ENCODE data around the gene C12orf60. TPM values are rescaled to one million over a fixed set of nuclear protein-coding genes. Genes with fewer than 3 reads are reported as not detected.

Gene C12orf60
- total RNA-seq, 1 experiment from 2014 or later: 1.9 TPM

- Histone ChIP-seq H3K79me2 (ENCODE audit: insufficient read depth, low read length) (no peaks in the 10 kb centered on the region; the same call in 1 of the 2 replicates), H2BK5ac (ENCODE audit: insufficient read length, low read length) (no peak overlapping the region), H3K9me3 (ENCODE audit: control insufficient read depth, low read depth, low read length) (no peaks in the 10 kb centered on the region), H3T11ph (ENCODE audit: low read length) (no peak overlapping the region), H4K5ac (ENCODE audit: insufficient read length, low read depth, low read length) (no peak overlapping the region), H3K23ac (ENCODE audit: insufficient read length, low read depth, low read length) (no peak overlapping the region), H2BK20ac (ENCODE audit: low read depth, low read length, poor library complexity, severe bottlenecking) (no peak overlapping the region), H2BK120ac (ENCODE audit: low read depth, low read length, poor library complexity, severe bottlenecking) (no peak overlapping the region), H3K18ac (ENCODE audit: insufficient read length, low read depth, low read length) (no peak overlapping the region), H4K8ac (replicated peaks; ENCODE audit: insufficient read length, low read depth, low read length) (no peak overlapping the region), H3K56ac (ENCODE audit: insufficient read length, low read depth, low read length) (no peak overlapping the region), H2BK12ac (ENCODE audit: insufficient read length, low read depth, low read length) (no peak overlapping the region), H3K4me1 (ENCODE audit: insufficient read depth, low read length) (peaks cover 2% of the 10 kb centered on the region; the same call in 1 of the 2 replicates), H3K79me1 (ENCODE audit: insufficient read depth, low read depth, low read length, poor library complexity, severe bottlenecking) (no peaks in the 10 kb centered on the region), H2AFZ (ENCODE audit: low read length) (no peak overlapping the region), H4K20me1 (ENCODE audit: control insufficient read depth, insufficient read depth, insufficient read length) (no peaks in the 10 kb centered on the region), H3K14ac (ENCODE audit: insufficient read depth, low read length) (no peak overlapping the region), H3K4ac (ENCODE audit: low read depth, low read length) (no peak overlapping the region), H2BK15ac (ENCODE audit: low read depth, low read length) (no peak overlapping the region), H3K23me2 (ENCODE audit: insufficient read length, low read depth, low read length, poor library complexity, severe bottlenecking) (no peaks in the 10 kb centered on the region), H4K91ac (ENCODE audit: insufficient read length, low read depth, low read length) (no peak overlapping the region), H3K27ac (ENCODE audit: insufficient read length, low read depth, low read length) (no peak overlapping the region), H3K4me2 (ENCODE audit: insufficient read depth, insufficient read length, low read length) (no peak overlapping the region), H3K27me3 (ENCODE audit: insufficient read depth, low read length) (no peaks in the 10 kb centered on the region), H2AK5ac (ENCODE audit: insufficient read length, low read length) (no peak overlapping the region), H3K9ac (ENCODE audit: extremely low read depth, insufficient read length, low read length) (no peak overlapping the region)
- no peak for DNase-seq
- no peaks in the 10 kb centered on the region for H3K27me3 Mint-ChIP-seq (ENCODE audit: low read depth)
- TF ChIP-seq CTCF (conservative IDR thresholded peaks at IDR 0.05): no peak
- H3K4me3 Mint-ChIP-seq: no peak overlapping the region
- H3K4me1 Mint-ChIP-seq: peaks cover 3 to 9% of the 10 kb centered on the region in 2 experiments
- H3K27ac Mint-ChIP-seq: no peak overlapping the region
- H3K9me3 Mint-ChIP-seq: no peaks in the 10 kb centered on the region
- no peaks in the 10 kb centered on the region for H3K36me3 Mint-ChIP-seq (ENCODE audit: insufficient read depth in 1 of 3, low read depth in 3 of 3)
Observed at GRCh38 chr12:14825256-14825655, 21.8 kb downstream of the C12orf60 start.
